K562 (cell line): ENCODE data around the gene MICAL1. TPM values are rescaled to one million over a fixed set of nuclear protein-coding genes. Genes with fewer than 3 reads are reported as not detected.

Experiments used
- BCL6 ChIP-seq: fragments of 250-450 bp; sonication (Bioruptor Pico); IDR thresholded peaks from 2 replicates; pipeline ENCODE4 v1.4.0; 2020
- HEY1 ChIP-seq: fragments of 250-450 bp; sonication (Bioruptor Pico); IDR thresholded peaks from 2 replicates; pipeline ENCODE4 v1.5.0; 2020; ENCODE audit warnings: mild to moderate bottlenecking, moderate library complexity, borderline replicate concordance
- HINFP ChIP-seq: fragments of 450-650 bp; conservative IDR thresholded peaks from 2 replicates; pipeline ENCODE4 v1.6.1; 2016; ENCODE audit warnings: missing genetic modification characterization, low read depth, mild to moderate bottlenecking, control low read depth, missing compliant biosample characterization
- HMBOX1 ChIP-seq: sonication (generic); IDR thresholded peaks from 2 replicates; pipeline ENCODE4 v1.6.1; 2016
- MBD2 ChIP-seq: sonication (generic); IDR thresholded peaks from 2 replicates; pipeline ENCODE4 v1.6.1; 2016; ENCODE audit warnings: low read depth, borderline replicate concordance
- PBX2 ChIP-seq, 2 experiments: IDR thresholded peaks in 1 of 2; conservative IDR thresholded peaks in 1 of 2; 2 replicates each; pipeline ENCODE4 v1.6.1; 2016; ENCODE audit warnings: low read depth in 2 of 2, mild to moderate bottlenecking in 1 of 2, missing compliant biosample characterization in 1 of 2, missing genetic modification characterization in 1 of 2, moderate library complexity in 1 of 2
- POLR2B ChIP-seq: fragments of 450-650 bp; IDR thresholded peaks from 2 replicates; pipeline ENCODE4 v1.6.1; 2018; ENCODE audit warnings: low read depth; ENCODE audit not compliant: partially characterized antibody
- RHOXF2B ChIP-seq: fragments of 250-450 bp; sonication (Bioruptor Pico); conservative IDR thresholded peaks from 2 replicates; pipeline ENCODE4 v1.5.1; 2021
- STAT5B ChIP-seq: fragments of 250-450 bp; sonication (Bioruptor Pico); IDR thresholded peaks from 2 replicates; pipeline ENCODE4 v1.8.0; 2021; ENCODE audit warnings: mild to moderate bottlenecking, inconsistent platforms
- XRCC5 ChIP-seq: fragments of 200-400 bp; formaldehyde crosslinking; IDR thresholded peaks from 2 replicates; pipeline ENCODE4 v1.6.1; 2017; ENCODE audit warnings: low read depth, mild to moderate bottlenecking, low read length
- ZNF24 ChIP-seq: fragments of 450-650 bp; IDR thresholded peaks from 2 replicates; pipeline ENCODE4 v1.6.1; 2016
- ZNF3 ChIP-seq: fragments of 250-450 bp; sonication (Bioruptor Pico); IDR thresholded peaks from 2 replicates; pipeline ENCODE4 v1.5.0; 2021; ENCODE audit warnings: mild to moderate bottlenecking, moderate library complexity
- ZNF583 ChIP-seq: fragments of 250-450 bp; sonication (Bioruptor Pico); IDR thresholded peaks from 2 replicates; pipeline ENCODE4 v1.4.0; 2020
- ZNF609 ChIP-seq: sonication (generic); formaldehyde crosslinking; IDR thresholded peaks from 2 replicates; pipeline ENCODE4 v1.8.1; 2023; ENCODE audit warnings: missing genetic modification reagents, mild to moderate bottlenecking, borderline replicate concordance
- polyA plus RNA-seq, 8 experiments: library from polyadenylated mRNA; depleted of rRNA in 4 of 8; stranded (reverse) in 5 of 8; unstranded in 3 of 8; fragments of >200 nt; fragmentation: Nextera tagmentation in 2 of 8; fragmentation: Illumina TruSeq in 1 of 8; extraction: Ambion mirVana in 2 of 8; extraction: Trizol in 1 of 8; gene quantifications; 2 replicates each; pipeline versions ENCODE4 v1.2.1 to v1.2.3, GENCODE V29; 2011 to 2014; ENCODE audit warnings: inconsistent platforms in 1 of 8, missing spikeins in 1 of 8
- total RNA-seq, 7 experiments: library from RNA; depleted of rRNA in 6 of 7; stranded (reverse); fragments of >200 nt in 6 of 7; fragmentation: Illumina TruSeq in 2 of 7; extraction: Trizol in 2 of 7; gene quantifications; 2 replicates each; pipeline versions ENCODE4 v1.2.1 to v1.2.3, GENCODE V29; 2011 to 2021; ENCODE audit warnings: low replicate concordance in 1 of 7
- TF ChIP-seq, protein P1 (sequence below): fragments of 150-350 bp; conservative IDR thresholded peaks from 2 replicates; pipeline ENCODE4 v1.6.1; 2014; ENCODE audit warnings: low read length

MICAL1 gene
- total and polyA plus RNA-seq, 9 of the 15 experiments (the other 6 are each of a cell fraction or from before 2014, with no cell fraction given): 0.07 to 15.2 (median 7.0) TPM

DNA sequence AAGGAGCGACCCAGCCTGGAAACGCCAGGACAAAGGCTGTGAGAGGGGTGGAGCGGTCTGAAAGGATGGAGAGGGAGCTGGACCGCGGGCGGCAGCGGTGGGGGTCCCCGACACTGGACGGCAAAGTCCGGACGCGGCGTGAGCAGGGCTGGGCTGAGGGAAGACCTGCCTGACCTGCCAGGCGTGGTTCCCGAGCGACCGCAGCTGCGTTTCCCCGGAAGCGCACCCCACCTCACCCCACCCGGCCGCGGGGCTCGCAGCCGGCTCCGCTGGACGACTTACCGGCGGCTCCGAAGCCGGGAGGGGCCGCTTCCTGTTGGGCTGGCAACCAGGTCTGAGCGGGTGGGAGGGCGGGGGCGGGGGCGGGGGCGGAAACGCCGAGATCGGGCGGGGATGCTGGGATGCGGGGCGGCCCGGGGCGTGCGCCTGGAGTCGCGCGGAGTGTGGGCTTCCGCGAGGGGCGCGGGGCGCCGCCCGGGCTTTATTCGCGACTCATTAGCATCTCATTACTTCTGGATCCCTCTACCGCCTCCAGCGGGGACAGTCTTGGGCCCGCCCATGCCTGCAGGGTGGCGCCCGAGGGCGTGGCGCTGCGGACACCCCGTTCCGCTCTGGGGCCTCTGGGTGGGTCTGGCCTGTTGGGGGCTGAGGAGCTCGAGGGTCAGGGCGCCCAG, at the start of gene MICAL1 (continued):
- TF ChIP-seq MBD2 (0 out of 2 replicates have a peak, but pooled peaks have one; percentile 4), POLR2B (peak; percentile 28), ZNF24 (no peak), HINFP (tag) (no peak), XRCC5 (no peak), RHOXF2B (CRISPR knock-in tag) (no peak), STAT5B (CRISPR knock-in tag) (no peak), ZNF3 (CRISPR knock-in tag) (no peak), HMBOX1 (no peak), BCL6 (no peak), ZNF583 (CRISPR knock-in tag) (no peak), PBX2 (CRISPR knock-in tag; IDR thresholded peaks at IDR 0.05; ENCODE audit: low read depth) (no peak), PBX2 (tag; conservative IDR thresholded peaks at IDR 0.05; ENCODE audit: low read depth) (no peak), HEY1 (CRISPR knock-in tag) (no peak), ZNF609 (CRISPR knock-in tag) (no peak)
- TF ChIP-seq, protein P1, sequence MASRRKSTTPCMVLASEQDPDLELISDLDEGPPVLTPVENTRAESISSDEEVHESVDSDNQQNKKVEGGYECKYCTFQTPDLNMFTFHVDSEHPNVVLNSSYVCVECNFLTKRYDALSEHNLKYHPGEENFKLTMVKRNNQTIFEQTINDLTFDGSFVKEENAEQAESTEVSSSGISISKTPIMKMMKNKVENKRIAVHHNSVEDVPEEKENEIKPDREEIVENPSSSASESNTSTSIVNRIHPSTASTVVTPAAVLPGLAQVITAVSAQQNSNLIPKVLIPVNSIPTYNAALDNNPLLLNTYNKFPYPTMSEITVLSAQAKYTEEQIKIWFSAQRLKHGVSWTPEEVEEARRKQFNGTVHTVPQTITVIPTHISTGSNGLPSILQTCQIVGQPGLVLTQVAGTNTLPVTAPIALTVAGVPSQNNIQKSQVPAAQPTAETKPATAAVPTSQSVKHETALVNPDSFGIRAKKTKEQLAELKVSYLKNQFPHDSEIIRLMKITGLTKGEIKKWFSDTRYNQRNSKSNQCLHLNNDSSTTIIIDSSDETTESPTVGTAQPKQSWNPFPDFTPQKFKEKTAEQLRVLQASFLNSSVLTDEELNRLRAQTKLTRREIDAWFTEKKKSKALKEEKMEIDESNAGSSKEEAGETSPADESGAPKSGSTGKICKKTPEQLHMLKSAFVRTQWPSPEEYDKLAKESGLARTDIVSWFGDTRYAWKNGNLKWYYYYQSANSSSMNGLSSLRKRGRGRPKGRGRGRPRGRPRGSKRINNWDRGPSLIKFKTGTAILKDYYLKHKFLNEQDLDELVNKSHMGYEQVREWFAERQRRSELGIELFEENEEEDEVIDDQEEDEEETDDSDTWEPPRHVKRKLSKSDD: no peak
